GM23338 (cell line): ENCODE data around the gene CELF2.

Source experiments
- EZH2 ChIP-seq: fragments of 200-600 bp; sonication (generic); IDR thresholded peaks from one replicate; pipeline ENCODE4 v1.8.0; 2017; ENCODE audit warnings: antibody characterized with exemption, mild to moderate bottlenecking, low read depth; ENCODE audit not compliant: unreplicated experiment
- TF ChIP-seq, protein P1 (sequence below), 2 experiments: fragments of 200-600 bp in 1 of 2; sonication (generic) in 1 of 2; conservative IDR thresholded peaks; 2 replicates each; pipeline versions ENCODE4 v1.5.1 to v1.6.1; 2016 to 2017; ENCODE audit warnings: antibody characterized with exemption in 2 of 2, low read depth in 2 of 2, mild to moderate bottlenecking in 2 of 2, moderate library complexity in 1 of 2

DNA sequence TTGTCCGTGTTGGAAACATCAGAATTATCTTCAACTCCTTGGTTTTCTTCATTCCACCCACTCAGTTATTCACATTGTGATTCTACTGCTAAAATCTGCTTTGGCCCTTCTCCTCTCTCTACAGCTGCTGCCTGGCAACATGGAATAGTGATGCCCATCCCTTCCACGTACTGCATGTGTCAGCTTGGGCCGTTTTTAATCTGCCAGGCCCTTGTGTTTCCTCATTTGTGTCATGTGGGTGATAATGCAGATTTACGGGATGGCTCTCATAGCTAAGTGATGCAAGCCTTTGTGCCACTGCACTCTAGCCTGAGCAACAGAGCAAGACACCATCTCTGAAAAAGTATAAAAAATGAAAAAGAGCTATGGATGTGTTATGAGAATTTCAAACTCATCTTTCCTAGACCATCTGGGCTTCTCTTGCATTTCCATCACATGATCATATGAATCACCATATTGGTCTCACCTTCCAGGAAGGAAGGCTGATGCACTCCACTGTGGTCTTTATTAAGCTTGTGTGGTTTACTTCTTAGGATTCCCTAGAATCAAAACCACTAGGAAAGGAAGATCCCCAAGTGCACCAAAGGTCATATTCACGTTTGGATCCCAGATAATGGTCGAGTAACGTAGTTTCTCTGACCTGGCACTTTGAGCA lies 20.6 kb upstream of the CELF2 start:
- TF ChIP-seq, protein P1, sequence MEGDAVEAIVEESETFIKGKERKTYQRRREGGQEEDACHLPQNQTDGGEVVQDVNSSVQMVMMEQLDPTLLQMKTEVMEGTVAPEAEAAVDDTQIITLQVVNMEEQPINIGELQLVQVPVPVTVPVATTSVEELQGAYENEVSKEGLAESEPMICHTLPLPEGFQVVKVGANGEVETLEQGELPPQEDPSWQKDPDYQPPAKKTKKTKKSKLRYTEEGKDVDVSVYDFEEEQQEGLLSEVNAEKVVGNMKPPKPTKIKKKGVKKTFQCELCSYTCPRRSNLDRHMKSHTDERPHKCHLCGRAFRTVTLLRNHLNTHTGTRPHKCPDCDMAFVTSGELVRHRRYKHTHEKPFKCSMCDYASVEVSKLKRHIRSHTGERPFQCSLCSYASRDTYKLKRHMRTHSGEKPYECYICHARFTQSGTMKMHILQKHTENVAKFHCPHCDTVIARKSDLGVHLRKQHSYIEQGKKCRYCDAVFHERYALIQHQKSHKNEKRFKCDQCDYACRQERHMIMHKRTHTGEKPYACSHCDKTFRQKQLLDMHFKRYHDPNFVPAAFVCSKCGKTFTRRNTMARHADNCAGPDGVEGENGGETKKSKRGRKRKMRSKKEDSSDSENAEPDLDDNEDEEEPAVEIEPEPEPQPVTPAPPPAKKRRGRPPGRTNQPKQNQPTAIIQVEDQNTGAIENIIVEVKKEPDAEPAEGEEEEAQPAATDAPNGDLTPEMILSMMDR (conservative IDR thresholded peaks at IDR 0.05; ENCODE audit: low read depth in 2 of 2) = no peak
- no peak for TF ChIP-seq EZH2
